Panc1 (cell line): ENCODE results near the gene PEX5. TPM values are rescaled to one million over a fixed set of nuclear protein-coding genes. Genes with fewer than 3 reads are reported as not detected.

Experiments used
- ATAC-seq: fragments of 200-7000 bp; cut with Tn5 transposase; 2 replicates; pipeline ENCODE4 v1.9.1; 2020; ENCODE audit warnings: mild to moderate bottlenecking, moderate library complexity
- BruUV-seq: library from RNA; stranded (reverse); fragments of 400-500 nt; replicated peaks from 2 replicates; lab custom pipeline; 2021; lab: Mats Ljungman, UMichigan
- CTCF ChIA-PET: fragments of 300-600 bp; sonication (Branson Sonifier 250); formaldehyde crosslinking; loops from one replicate; lab custom pipeline; 2022; ENCODE audit warnings: antibody characterized with exemption; lab: Charles Lee
- POLR2A ChIA-PET: fragments of 300-600 bp; sonication (Branson Sonifier 250); formaldehyde crosslinking; loops from one replicate; lab custom pipeline; 2022; ENCODE audit warnings: antibody characterized with exemption; lab: Charles Lee
- DNase-seq: peaks from one replicate; pipeline ENCODE4 v3.0.0-alpha.2; 2010; ENCODE audit warnings: low read depth, low spot score
- H3K27ac ChIP-seq: 2 replicates; pipeline ENCODE4 v1.5.1; 2011; ENCODE audit warnings: mild to moderate bottlenecking, low read length, inconsistent platforms
- H3K27me3 ChIP-seq: fragments of 200-500 bp; sonication (Bioruptor generic); 2 replicates; pipeline ENCODE4 v1.6.0; 2014; ENCODE audit warnings: low read length, inconsistent platforms; ENCODE audit not compliant: control insufficient read depth, insufficient read depth
- H3K36me3 ChIP-seq: fragments of 200-500 bp; sonication (Bioruptor generic); 2 replicates; pipeline ENCODE4 v1.5.1; 2014; ENCODE audit warnings: inconsistent platforms, mild to moderate bottlenecking, low read length, moderate library complexity; ENCODE audit not compliant: control insufficient read depth, insufficient read depth
- H3K4me1 ChIP-seq: 2 replicates; pipeline ENCODE4 v1.5.1; 2011; ENCODE audit warnings: inconsistent platforms, mild to moderate bottlenecking, low read length, moderate library complexity; ENCODE audit not compliant: control insufficient read depth, insufficient read depth
- H3K4me3 ChIP-seq, 2 experiments: 2 replicates each; pipeline ENCODE4 v1.5.1; 2011 to 2012; ENCODE audit warnings: low read depth in 2 of 2, low read length in 2 of 2, mild to moderate bottlenecking in 2 of 2, inconsistent platforms in 1 of 2, moderate library complexity in 1 of 2
- H3K9me3 ChIP-seq: fragments of 200-500 bp; sonication (Bioruptor generic); 2 replicates; pipeline ENCODE4 v1.5.1; 2014; ENCODE audit warnings: low read depth, mild to moderate bottlenecking, inconsistent platforms, low read length, moderate library complexity; ENCODE audit not compliant: control insufficient read depth, insufficient read depth
- CTCF ChIP-seq: fragments of 450-650 bp; IDR thresholded peaks from 2 replicates; pipeline ENCODE4 v1.5.1; 2017; ENCODE audit warnings: mild to moderate bottlenecking
- POLR2AphosphoS5 ChIP-seq: IDR thresholded peaks from 2 replicates; pipeline ENCODE4 v1.6.1; 2012; ENCODE audit warnings: mild to moderate bottlenecking, low read depth, low read length, moderate library complexity
- SIN3A ChIP-seq: IDR thresholded peaks from 2 replicates; pipeline ENCODE4 v1.6.1; 2012; ENCODE audit warnings: low read depth, mild to moderate bottlenecking, low read length, moderate library complexity, borderline replicate concordance; ENCODE audit not compliant: insufficient read depth
- TCF7L2 ChIP-seq: IDR thresholded peaks from 2 replicates; pipeline ENCODE4 v1.6.1; 2011; ENCODE audit warnings: mild to moderate bottlenecking, low read depth, low read length, inconsistent platforms
- in situ Hi-C: cut with HindIII; loops from 2 replicates; pipeline ENCODE4 v1.10.0; 2016; ENCODE audit warnings: low sequenced_read_pairs, low pct_unique_long_range_greater_than_20kb
- intact Hi-C: fragments of 100-400 bp; cut with micrococcal nuclease; formaldehyde crosslinking; loops from one replicate; pipeline ENCODE4 v1.10.0; 2022; ENCODE audit not compliant: unreplicated experiment
- total RNA-seq: library from RNA; stranded (reverse); gene quantifications from one replicate; pipeline ENCODE4 v1.2.1, GENCODE V29; 2021; ENCODE audit not compliant: unreplicated experiment
- TF ChIP-seq, protein P1 (sequence below), 2 experiments: IDR thresholded peaks; 2 replicates each; pipeline ENCODE4 v1.6.1; 2011 to 2012; ENCODE audit warnings: low read depth in 2 of 2, control low read depth in 1 of 2, low read length in 1 of 2, mild to moderate bottlenecking in 1 of 2, moderate library complexity in 1 of 2; ENCODE audit not compliant: insufficient read depth in 1 of 2

PEX5 gene
- total RNA-seq, 1 experiment from 2014 or later = 26.9 TPM

- in situ Hi-C loops (no loop called here), intact Hi-C loops (no loop called here)
- POLR2A ChIA-PET = interaction anchor here (0.8 kb wide), 1 partner anchor 29 kb away, joined by 3 read pairs; no protein-coding TSS in a partner anchor
- Histone ChIP-seq H3K27me3 (no peaks in the 10 kb centered on the region), H3K36me3 (no peaks in the 10 kb centered on the region), H3K9me3 (no peaks in the 10 kb centered on the region), H3K4me3 (no peak overlapping the region), H3K4me1 (no peaks in the 10 kb centered on the region), H3K27ac (no peak overlapping the region)
- no peak for DNase-seq
- BruUV-seq = no TSS peak
- CTCF ChIA-PET = no interaction called here
- no peak for TF ChIP-seq TCF7L2
- TF ChIP-seq CTCF = no peak
- no peak for TF ChIP-seq SIN3A
- no peak for TF ChIP-seq POLR2AphosphoS5
- TF ChIP-seq, protein P1, sequence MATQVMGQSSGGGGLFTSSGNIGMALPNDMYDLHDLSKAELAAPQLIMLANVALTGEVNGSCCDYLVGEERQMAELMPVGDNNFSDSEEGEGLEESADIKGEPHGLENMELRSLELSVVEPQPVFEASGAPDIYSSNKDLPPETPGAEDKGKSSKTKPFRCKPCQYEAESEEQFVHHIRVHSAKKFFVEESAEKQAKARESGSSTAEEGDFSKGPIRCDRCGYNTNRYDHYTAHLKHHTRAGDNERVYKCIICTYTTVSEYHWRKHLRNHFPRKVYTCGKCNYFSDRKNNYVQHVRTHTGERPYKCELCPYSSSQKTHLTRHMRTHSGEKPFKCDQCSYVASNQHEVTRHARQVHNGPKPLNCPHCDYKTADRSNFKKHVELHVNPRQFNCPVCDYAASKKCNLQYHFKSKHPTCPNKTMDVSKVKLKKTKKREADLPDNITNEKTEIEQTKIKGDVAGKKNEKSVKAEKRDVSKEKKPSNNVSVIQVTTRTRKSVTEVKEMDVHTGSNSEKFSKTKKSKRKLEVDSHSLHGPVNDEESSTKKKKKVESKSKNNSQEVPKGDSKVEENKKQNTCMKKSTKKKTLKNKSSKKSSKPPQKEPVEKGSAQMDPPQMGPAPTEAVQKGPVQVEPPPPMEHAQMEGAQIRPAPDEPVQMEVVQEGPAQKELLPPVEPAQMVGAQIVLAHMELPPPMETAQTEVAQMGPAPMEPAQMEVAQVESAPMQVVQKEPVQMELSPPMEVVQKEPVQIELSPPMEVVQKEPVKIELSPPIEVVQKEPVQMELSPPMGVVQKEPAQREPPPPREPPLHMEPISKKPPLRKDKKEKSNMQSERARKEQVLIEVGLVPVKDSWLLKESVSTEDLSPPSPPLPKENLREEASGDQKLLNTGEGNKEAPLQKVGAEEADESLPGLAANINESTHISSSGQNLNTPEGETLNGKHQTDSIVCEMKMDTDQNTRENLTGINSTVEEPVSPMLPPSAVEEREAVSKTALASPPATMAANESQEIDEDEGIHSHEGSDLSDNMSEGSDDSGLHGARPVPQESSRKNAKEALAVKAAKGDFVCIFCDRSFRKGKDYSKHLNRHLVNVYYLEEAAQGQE (IDR thresholded peaks at IDR 0.05; ENCODE audit: insufficient read depth in 1 of 2, low read depth in 2 of 2, low read length in 1 of 2) = no peak
- ATAC-seq = no peak
These were observed 36.7 kb upstream of the PEX5 start for GRCh38 chr12:7152818-7153217.

DNA sequence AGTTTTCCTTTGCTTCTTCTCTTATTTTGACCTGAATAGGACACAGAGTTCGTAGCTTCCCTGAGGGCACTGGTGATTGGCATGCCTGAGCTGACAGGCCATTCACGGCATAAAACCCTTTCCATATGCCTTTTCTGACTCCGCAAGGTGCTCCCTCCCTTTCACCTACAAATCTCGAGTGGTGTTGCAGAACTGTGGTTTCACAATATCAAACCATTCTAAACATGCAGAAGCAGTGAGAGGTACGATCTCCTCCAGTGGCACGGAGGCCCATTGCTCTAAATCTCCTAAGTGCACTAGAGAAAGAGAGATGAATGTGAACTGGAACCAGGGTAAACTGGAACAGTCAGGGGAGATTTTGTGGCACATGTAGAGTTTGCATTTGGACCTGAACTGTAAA is 35.4 kb upstream of the PEX5 start:
- in situ Hi-C loops (no loop called here), intact Hi-C loops (no loop called here)
- no peaks in the 10 kb centered on the region for H3K9me3 ChIP-seq
- ATAC-seq (no peak), DNase-seq (no peak)
- no peak overlapping the region for H3K27ac ChIP-seq
- no peaks in the 10 kb centered on the region for H3K4me1 ChIP-seq
- H3K27me3 ChIP-seq = no peaks in the 10 kb centered on the region
- CTCF ChIA-PET = no interaction called here
- H3K4me3 ChIP-seq = no peak overlapping the region
- no TSS peak for BruUV-seq
- TF ChIP-seq TCF7L2 (no peak), POLR2AphosphoS5 (no peak), SIN3A (no peak), CTCF (no peak)
- TF ChIP-seq, protein P1 (IDR thresholded peaks at IDR 0.05; ENCODE audit: insufficient read depth in 1 of 2, low read depth in 2 of 2, low read length in 1 of 2) = no peak
- POLR2A ChIA-PET = interaction anchor here (0.6 kb wide), 1 partner anchor 933 kb away, joined by 6 read pairs; no protein-coding TSS in a partner anchor
- no peaks in the 10 kb centered on the region for H3K36me3 ChIP-seq
